Measurements from ENCODE around the gene DBN1. TPM values are rescaled to one million over a fixed set of nuclear protein-coding genes. Genes with fewer than 3 reads are reported as not detected.
A peak's percentile ranks its signal among the peaks of the same experiment; 100 is the strongest.

The DBN1 gene
- total and polyA plus RNA-seq, 9 of the 15 experiments (the other 6 are each of a cell fraction or from before 2014, with no cell fraction given), result 0.25 to 87.2 (median 27.9) TPM

GRCh38 chr5:177414481-177414880 is 59.0 kb downstream of the DBN1 start (continued):
- no peak for TF ChIP-seq POLR2AphosphoS2 (IDR thresholded peaks at IDR 0.05; ENCODE audit: low read length)
- no peak for TF ChIP-seq ATF1 (CRISPR knock-in tag; IDR thresholded peaks at IDR 0.05)
- TF ChIP-seq ATF1 (tag; IDR thresholded peaks at IDR 0.05), result no peak

GRCh38 chr5:177412603-177413233 is 60.7 kb downstream of the DBN1 start:
- ChIA-PET CTCF (ENCODE audit: low intra/inter-chr PET ratio) (no interaction called here), POLR2A (interaction anchor here (0.8 to 5.0 kb wide), 4 partner anchors 9 to 298 kb away, joined by 3 to 32 read pairs (median 5); partner anchors contain the start of gene GRK6)
- H3K27ac ChIP-seq (ENCODE audit: extremely low read depth, low read depth, low read length), result no peak overlapping the region
- TF ChIP-seq SNIP1 (IDR thresholded peaks at IDR 0.05; ENCODE audit: low read depth) (no peak), ZNF57 (CRISPR knock-in tag; IDR thresholded peaks at IDR 0.05) (no peak), GTF2A2 (tag; IDR thresholded peaks at IDR 0.05) (no peak), ZNF263 (CRISPR knock-in tag; IDR thresholded peaks at IDR 0.05; ENCODE audit: borderline replicate concordance) (no peak), NFATC3 (IDR thresholded peaks at IDR 0.05) (no peak)
- TF ChIP-seq, protein P1, sequence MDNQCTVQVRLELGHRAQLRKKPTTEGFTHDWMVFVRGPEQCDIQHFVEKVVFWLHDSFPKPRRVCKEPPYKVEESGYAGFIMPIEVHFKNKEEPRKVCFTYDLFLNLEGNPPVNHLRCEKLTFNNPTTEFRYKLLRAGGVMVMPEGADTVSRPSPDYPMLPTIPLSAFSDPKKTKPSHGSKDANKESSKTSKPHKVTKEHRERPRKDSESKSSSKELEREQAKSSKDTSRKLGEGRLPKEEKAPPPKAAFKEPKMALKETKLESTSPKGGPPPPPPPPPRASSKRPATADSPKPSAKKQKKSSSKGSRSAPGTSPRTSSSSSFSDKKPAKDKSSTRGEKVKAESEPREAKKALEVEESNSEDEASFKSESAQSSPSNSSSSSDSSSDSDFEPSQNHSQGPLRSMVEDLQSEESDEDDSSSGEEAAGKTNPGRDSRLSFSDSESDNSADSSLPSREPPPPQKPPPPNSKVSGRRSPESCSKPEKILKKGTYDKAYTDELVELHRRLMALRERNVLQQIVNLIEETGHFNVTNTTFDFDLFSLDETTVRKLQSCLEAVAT (IDR thresholded peaks at IDR 0.05), result no peak
- TF ChIP-seq, protein P2, sequence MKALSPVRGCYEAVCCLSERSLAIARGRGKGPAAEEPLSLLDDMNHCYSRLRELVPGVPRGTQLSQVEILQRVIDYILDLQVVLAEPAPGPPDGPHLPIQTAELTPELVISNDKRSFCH (CRISPR knock-in tag; IDR thresholded peaks at IDR 0.05), result no peak
- TF ChIP-seq, protein P2 (tag; IDR thresholded peaks at IDR 0.05), result no peak
- TF ChIP-seq, protein P3, sequence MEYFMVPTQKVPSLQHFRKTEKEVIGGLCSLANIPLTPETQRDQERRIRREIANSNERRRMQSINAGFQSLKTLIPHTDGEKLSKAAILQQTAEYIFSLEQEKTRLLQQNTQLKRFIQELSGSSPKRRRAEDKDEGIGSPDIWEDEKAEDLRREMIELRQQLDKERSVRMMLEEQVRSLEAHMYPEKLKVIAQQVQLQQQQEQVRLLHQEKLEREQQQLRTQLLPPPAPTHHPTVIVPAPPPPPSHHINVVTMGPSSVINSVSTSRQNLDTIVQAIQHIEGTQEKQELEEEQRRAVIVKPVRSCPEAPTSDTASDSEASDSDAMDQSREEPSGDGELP (CRISPR knock-in tag; IDR thresholded peaks at IDR 0.05; ENCODE audit: borderline replicate concordance), result 0 out of 2 replicates have a peak, but pooled peaks have one; percentile 10
- TF ChIP-seq, protein P4, sequence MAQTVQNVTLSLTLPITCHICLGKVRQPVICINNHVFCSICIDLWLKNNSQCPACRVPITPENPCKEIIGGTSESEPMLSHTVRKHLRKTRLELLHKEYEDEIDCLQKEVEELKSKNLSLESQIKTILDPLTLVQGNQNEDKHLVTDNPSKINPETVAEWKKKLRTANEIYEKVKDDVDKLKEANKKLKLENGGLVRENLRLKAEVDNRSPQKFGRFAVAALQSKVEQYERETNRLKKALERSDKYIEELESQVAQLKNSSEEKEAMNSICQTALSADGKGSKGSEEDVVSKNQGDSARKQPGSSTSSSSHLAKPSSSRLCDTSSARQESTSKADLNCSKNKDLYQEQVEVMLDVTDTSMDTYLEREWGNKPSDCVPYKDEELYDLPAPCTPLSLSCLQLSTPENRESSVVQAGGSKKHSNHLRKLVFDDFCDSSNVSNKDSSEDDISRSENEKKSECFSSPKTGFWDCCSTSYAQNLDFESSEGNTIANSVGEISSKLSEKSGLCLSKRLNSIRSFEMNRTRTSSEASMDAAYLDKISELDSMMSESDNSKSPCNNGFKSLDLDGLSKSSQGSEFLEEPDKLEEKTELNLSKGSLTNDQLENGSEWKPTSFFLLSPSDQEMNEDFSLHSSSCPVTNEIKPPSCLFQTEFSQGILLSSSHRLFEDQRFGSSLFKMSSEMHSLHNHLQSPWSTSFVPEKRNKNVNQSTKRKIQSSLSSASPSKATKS (CRISPR knock-in tag; IDR thresholded peaks at IDR 0.05), result no peak

More at GRCh38 chr5:177412603-177413233, 60.7 kb downstream of the DBN1 start:
- in situ Hi-C loops (cut with MboI) (no loop called here), intact Hi-C loops (cut with micrococcal nuclease) (no loop called here)
- Histone ChIP-seq H3K9ac (ENCODE audit: insufficient read depth in 1 of 2, low read depth in 2 of 2, low read length in 2 of 2) (peak overlapping the region in 1 of 2 experiments; percentile 24; a peak in 1 of 4 replicates), H3K27me3 (ENCODE audit: control insufficient read depth in 2 of 2, insufficient read depth in 2 of 2, low read length in 2 of 2) (no peaks in the 10 kb centered on the region), H3K4me1 (replicated peaks in 1 of 2; ENCODE audit: control insufficient read depth in 2 of 2, insufficient read depth in 2 of 2, low read length in 2 of 2) (no peaks in the 10 kb centered on the region; a peak in 1 of 5 replicates), H3K4me2 (ENCODE audit: insufficient read depth, low read length) (peak overlapping the region; percentile 46; the same call in 1 of the 2 replicates), H3K9me3 (replicated peaks; ENCODE audit: control insufficient read depth, insufficient read depth, low read depth, low read length) (no peaks in the 10 kb centered on the region), H3K36me3 (ENCODE audit: control insufficient read depth, insufficient read depth, low read length) (no peaks in the 10 kb centered on the region), H3K79me2 (ENCODE audit: control insufficient read depth, insufficient read depth, low read length) (no peaks in the 10 kb centered on the region), H4K20me1 (replicated peaks; ENCODE audit: control insufficient read depth, insufficient read depth, low read length) (no peaks in the 10 kb centered on the region), H3K4me3 (no peak overlapping the region), H3K9me1 (ENCODE audit: control insufficient read depth, insufficient read depth, low read length) (no peaks in the 10 kb centered on the region), H2AFZ (ENCODE audit: low read depth, low read length) (peak overlapping the region; percentile 70; the same call in 1 of the 2 replicates)
- BruUV-seq (replicated peaks), result no TSS peak
- DNase-seq (ENCODE audit: extremely low read depth in 1 of 4, low spot score in 3 of 4), result no peak
- 43% methylated on average over 8 of the region's 8 CpGs for WGBS (ENCODE audit: insufficient coverage, low coverage, missing lambda C conversion rate)
- ATAC-seq, result peak; percentile 16; the same call in 2 of the 3 replicates
- FAIRE-seq, result no peak

All from K562 (cell line).